Endothelial cell of umbilical vein (primary cell): ENCODE measurements around the gene NFKB1.

Source experiments
- CTCF ChIP-seq, 2 donors: IDR thresholded peaks; 1 replicate in 1 of 2; 2 replicates in 1 of 2; pipeline ENCODE4 v1.5.1; 2011; ENCODE audit warnings: low read length in 2 of 2, mild to moderate bottlenecking in 2 of 2, moderate library complexity in 2 of 2, control low read depth in 1 of 2, inconsistent platforms in 1 of 2, low read depth in 1 of 2; ENCODE audit not compliant: insufficient read depth in 1 of 2; ENCODE audit errors: extremely low read depth in 1 of 2
- GATA2 ChIP-seq: IDR thresholded peaks from 2 replicates; pipeline ENCODE4 v1.7.0; 2011; ENCODE audit warnings: low read depth, mild to moderate bottlenecking, moderate library complexity, mixed read lengths, low read length; ENCODE audit not compliant: insufficient read length, insufficient read depth
- JUN ChIP-seq: IDR thresholded peaks from 2 replicates; pipeline ENCODE4 v1.6.1; 2011; ENCODE audit warnings: borderline replicate concordance, low read depth; ENCODE audit not compliant: insufficient read length, insufficient read depth
- MYC ChIP-seq: IDR thresholded peaks from one replicate; pipeline ENCODE4 v1.6.1; 2011; ENCODE audit warnings: mild to moderate bottlenecking, low read depth, low read length
- POLR2A ChIP-seq: IDR thresholded peaks from 2 replicates; pipeline ENCODE4 v1.6.1; 2012; ENCODE audit warnings: low read depth, mild to moderate bottlenecking, control low read depth, low read length
- POLR2AphosphoS5 ChIP-seq: IDR thresholded peaks from 2 replicates; pipeline ENCODE4 v1.6.1; 2012; ENCODE audit warnings: low read depth, mild to moderate bottlenecking, control low read depth, low read length, moderate library complexity; ENCODE audit not compliant: insufficient read depth
- TF ChIP-seq, protein P1 (sequence below): IDR thresholded peaks from 2 replicates; pipeline ENCODE4 v1.6.1; 2011; ENCODE audit not compliant: insufficient read depth, insufficient read length

- TF ChIP-seq CTCF (IDR thresholded peaks at IDR 0.05; ENCODE audit: extremely low read depth in 1 of 2, insufficient read depth in 1 of 2, low read depth in 1 of 2, low read length in 2 of 2), result no peak
- no peak for TF ChIP-seq POLR2A
- no peak for TF ChIP-seq GATA2
- TF ChIP-seq, protein P1, sequence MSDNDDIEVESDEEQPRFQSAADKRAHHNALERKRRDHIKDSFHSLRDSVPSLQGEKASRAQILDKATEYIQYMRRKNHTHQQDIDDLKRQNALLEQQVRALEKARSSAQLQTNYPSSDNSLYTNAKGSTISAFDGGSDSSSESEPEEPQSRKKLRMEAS, result no peak
- TF ChIP-seq JUN, result no peak
- TF ChIP-seq POLR2AphosphoS5, result no peak
- TF ChIP-seq MYC, result no peak
Measured at GRCh38 chr4:102586644-102587021, 85.5 kb downstream of the NFKB1 start.
